Skeletal muscle tissue (tissue), 4 donors: ENCODE results near the gene DMD. TPM values are rescaled to one million over a fixed set of nuclear protein-coding genes. Genes with fewer than 3 reads are reported as not detected.
"Not testable (repeated sequence)": the region's sequence is repeated elsewhere in the genome, so short reads cannot be mapped to it uniquely, and the experiment has no call there.

Experiments
- H3K27ac ChIP-seq: one replicate; pipeline ENCODE4 v1.7.0; 2013; ENCODE audit warnings: mild to moderate bottlenecking, low read depth, low read length, inconsistent platforms
- H3K27me3 ChIP-seq, 3 donors: one replicate each; pipeline ENCODE4 v1.7.0; 2013; ENCODE audit warnings: low read length in 3 of 3; ENCODE audit not compliant: control insufficient read depth in 3 of 3, insufficient read depth in 3 of 3
- H3K36me3 ChIP-seq, 3 donors: one replicate each; pipeline ENCODE4 v1.7.0; 2013; ENCODE audit warnings: low read length in 3 of 3; ENCODE audit not compliant: control insufficient read depth in 3 of 3, insufficient read depth in 3 of 3
- H3K4me1 ChIP-seq, 3 donors: one replicate each; pipeline ENCODE4 v1.7.0; 2013; ENCODE audit warnings: low read length in 3 of 3, mild to moderate bottlenecking in 3 of 3; ENCODE audit not compliant: control insufficient read depth in 3 of 3, insufficient read depth in 3 of 3
- H3K4me3 ChIP-seq, 3 donors: one replicate each; pipeline ENCODE4 v1.7.0; 2013; ENCODE audit warnings: low read length in 3 of 3
- H3K9ac ChIP-seq, 3 donors: one replicate each; pipeline ENCODE4 v1.7.0; 2013; ENCODE audit warnings: low read length in 3 of 3, mild to moderate bottlenecking in 3 of 3, moderate library complexity in 2 of 3, low read depth in 1 of 3
- H3K9me3 ChIP-seq, 3 donors: one replicate each; pipeline ENCODE4 v1.7.0; 2013; ENCODE audit warnings: low read length in 3 of 3; ENCODE audit not compliant: control insufficient read depth in 3 of 3
- total RNA-seq: library from RNA; depleted of rRNA; stranded (reverse); fragments of >200 nt; gene quantifications from one replicate; pipeline ENCODE4 v1.2.3, GENCODE V29; 2014
- donor health status: Osteomylitis.

Gene DMD
- total RNA-seq, 1 donor from 2014 or later = 190 TPM

GRCh38 chrX:32267796-32268195, 943.6 kb downstream of the DMD start:
- H3K9me3 ChIP-seq = no peaks in the 10 kb centered on the region
- H3K36me3 ChIP-seq = no peaks in the 10 kb centered on the region
- no peak overlapping the region for H3K9ac ChIP-seq
- H3K27ac ChIP-seq = no peak overlapping the region
- no peak overlapping the region for H3K4me3 ChIP-seq
- H3K4me1 ChIP-seq = no peaks in the 10 kb centered on the region
- no peaks in the 10 kb centered on the region for H3K27me3 ChIP-seq

- not testable (repeated sequence) for H3K4me1 ChIP-seq, H3K36me3 ChIP-seq, H3K9me3 ChIP-seq, H3K9ac ChIP-seq, H3K27ac ChIP-seq, H3K4me3 ChIP-seq, H3K27me3 ChIP-seq
These were observed 964.7 kb downstream of the DMD start for GRCh38 chrX:32246675-32247074.

- Histone ChIP-seq H3K27me3 (no peaks in the 10 kb centered on the region), H3K27ac (no peak overlapping the region), H3K9ac (no peak overlapping the region), H3K36me3 (no peaks in the 10 kb centered on the region), H3K4me3 (no peak overlapping the region), H3K4me1 (no peaks in the 10 kb centered on the region), H3K9me3 (no peaks in the 10 kb centered on the region)
These were observed 1015.7 kb downstream of the DMD start for GRCh38 chrX:32195611-32196010.

GRCh38 chrX:32191316-32191715, 1020.0 kb downstream of the DMD start:
- Histone ChIP-seq H3K27ac (no peak overlapping the region), H3K36me3 (no peaks in the 10 kb centered on the region), H3K9ac (no peak overlapping the region), H3K9me3 (no peaks in the 10 kb centered on the region), H3K27me3 (no peaks in the 10 kb centered on the region), H3K4me3 (no peak overlapping the region), H3K4me1 (no peaks in the 10 kb centered on the region)

GRCh38 chrX:32185160-32185559, 1026.2 kb downstream of the DMD start:
- Histone ChIP-seq H3K9ac (no peak overlapping the region), H3K27ac (no peak overlapping the region), H3K36me3 (no peaks in the 10 kb centered on the region), H3K27me3 (no peaks in the 10 kb centered on the region), H3K4me3 (no peak overlapping the region), H3K4me1 (no peaks in the 10 kb centered on the region), H3K9me3 (no peaks in the 10 kb centered on the region)

- Histone ChIP-seq H3K36me3 (no peaks in the 10 kb centered on the region), H3K4me3 (no peak overlapping the region), H3K4me1 (no peaks in the 10 kb centered on the region), H3K9ac (no peak overlapping the region), H3K27ac (no peak overlapping the region), H3K27me3 (no peaks in the 10 kb centered on the region), H3K9me3 (no peaks in the 10 kb centered on the region)
These were observed 1028.3 kb downstream of the DMD start for GRCh38 chrX:32183066-32183465.

- Histone ChIP-seq H3K9me3 (no peaks in the 10 kb centered on the region), H3K27ac (no peak overlapping the region), H3K4me3 (no peak overlapping the region), H3K9ac (no peak overlapping the region), H3K4me1 (no peaks in the 10 kb centered on the region), H3K36me3 (no peaks in the 10 kb centered on the region), H3K27me3 (no peaks in the 10 kb centered on the region)
These were observed 1034.8 kb downstream of the DMD start for GRCh38 chrX:32176510-32176909.

GRCh38 chrX:32170481-32170880, 1040.9 kb downstream of the DMD start:
- Histone ChIP-seq H3K27me3 (no peaks in the 10 kb centered on the region), H3K27ac (no peak overlapping the region), H3K36me3 (no peaks in the 10 kb centered on the region), H3K4me1 (no peaks in the 10 kb centered on the region), H3K9ac (no peak overlapping the region), H3K4me3 (no peak overlapping the region), H3K9me3 (no peaks in the 10 kb centered on the region)

- H3K27ac ChIP-seq = no peak overlapping the region
These were observed 1056.2 kb downstream of the DMD start for GRCh38 chrX:32155044-32155638.

GRCh38 chrX:32153585-32153984, 1057.8 kb downstream of the DMD start:
- no peak overlapping the region for H3K9ac ChIP-seq
- no peaks in the 10 kb centered on the region for H3K9me3 ChIP-seq
- H3K27me3 ChIP-seq = no peaks in the 10 kb centered on the region
- H3K27ac ChIP-seq = no peak overlapping the region
- no peaks in the 10 kb centered on the region for H3K36me3 ChIP-seq
- H3K4me3 ChIP-seq = no peak overlapping the region
- peaks cover 9 to 14% (median 14%) of the 10 kb centered on the region in 3 donors for H3K4me1 ChIP-seq

More at GRCh38 chrX:32155044-32155638, 1056.2 kb downstream of the DMD start:
- Histone ChIP-seq H3K27me3 (no peaks in the 10 kb centered on the region), H3K4me1 (peaks cover 4 to 9% (median 7%) of the 10 kb centered on the region in 3 donors), H3K36me3 (no peaks in the 10 kb centered on the region), H3K4me3 (no peak overlapping the region), H3K9me3 (no peaks in the 10 kb centered on the region), H3K9ac (no peak overlapping the region)
